ENCODE data around the gene C2CD2L. TPM values are rescaled to one million over a fixed set of nuclear protein-coding genes. Genes with fewer than 3 reads are reported as not detected.

C2CD2L gene
- total RNA-seq, 1 experiment from 2014 or later, result 5.6 TPM

DNA sequence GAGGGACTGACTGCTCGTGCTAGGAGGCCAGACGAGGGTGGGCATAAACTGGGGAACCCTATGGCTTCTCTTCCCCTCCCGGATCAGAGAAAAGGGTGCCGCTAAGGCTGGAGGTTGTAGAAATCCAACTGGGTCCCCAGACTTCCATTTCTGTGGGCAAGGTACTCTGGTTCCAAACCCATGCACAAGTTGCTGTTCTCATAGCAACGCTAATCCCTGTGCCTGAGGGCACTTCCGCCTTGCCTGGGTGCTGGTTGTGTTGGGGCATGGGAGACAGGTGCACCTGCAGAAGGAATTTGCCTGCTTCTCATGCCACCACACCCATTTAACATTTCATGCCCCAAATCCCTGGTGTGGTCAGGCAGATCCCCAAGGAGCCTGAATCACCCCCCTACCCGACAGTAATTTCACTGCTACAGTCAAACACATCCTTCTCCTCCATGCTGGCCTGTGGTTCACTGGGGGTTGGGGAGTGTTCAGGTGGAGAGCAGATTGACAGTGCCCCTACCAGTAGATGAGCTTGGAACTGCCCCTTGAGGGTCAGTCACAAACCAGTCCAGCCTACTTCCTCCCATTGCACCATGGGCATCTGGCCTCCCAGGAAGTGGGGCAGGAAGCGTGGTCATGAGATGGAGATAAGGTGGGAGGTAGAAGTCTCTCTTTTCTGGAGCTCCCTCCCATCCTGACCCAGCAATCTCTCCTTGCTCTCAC is 1.2 kb downstream of the C2CD2L start:
- Mint-ChIP-seq H3K9me3 (no peaks in the 10 kb centered on the region; a peak in 1 of 5 replicates), H3K27ac (no peak overlapping the region; a peak in 1 of 7 replicates)
- H2AFZ ChIP-seq (ENCODE audit: low read length), result no peak overlapping the region

More for the DNA sequence above, 1.2 kb downstream of the C2CD2L start:
- H3T11ph ChIP-seq (ENCODE audit: low read length), result no peak overlapping the region
- peak overlapping the region; percentile 75 to 84 for H3K4me3 Mint-ChIP-seq
- H3K14ac ChIP-seq (ENCODE audit: insufficient read depth, low read length), result no peak overlapping the region
- H2BK120ac ChIP-seq (ENCODE audit: low read depth, low read length, poor library complexity, severe bottlenecking), result no peak overlapping the region
- peaks cover 16% of the 10 kb centered on the region for H3K27me3 Mint-ChIP-seq (ENCODE audit: low read depth)
- no peaks in the 10 kb centered on the region for H4K20me1 ChIP-seq (ENCODE audit: control insufficient read depth, insufficient read depth, insufficient read length)
- H2BK5ac ChIP-seq (ENCODE audit: insufficient read length, low read length), result no peak overlapping the region
- peak overlapping the region; percentile 47 for H3K4me2 ChIP-seq (ENCODE audit: insufficient read depth, insufficient read length, low read length)
- H3K18ac ChIP-seq (ENCODE audit: insufficient read length, low read depth, low read length), result no peak overlapping the region
- H3K23me2 ChIP-seq (ENCODE audit: insufficient read length, low read depth, low read length, poor library complexity, severe bottlenecking), result peaks cover 10% of the 10 kb centered on the region
- no peak overlapping the region for H3K23ac ChIP-seq (ENCODE audit: insufficient read length, low read depth, low read length)
- no peak overlapping the region for H3K9ac ChIP-seq (ENCODE audit: extremely low read depth, insufficient read length, low read length)
- H2BK12ac ChIP-seq (ENCODE audit: insufficient read length, low read depth, low read length), result no peak overlapping the region
- no peak overlapping the region for H2BK20ac ChIP-seq (ENCODE audit: low read depth, low read length, poor library complexity, severe bottlenecking)
- H4K91ac ChIP-seq (ENCODE audit: insufficient read length, low read depth, low read length), result no peak overlapping the region
- peak; percentile 58 for DNase-seq
- H3K9me3 ChIP-seq (ENCODE audit: control insufficient read depth, low read depth, low read length), result no peaks in the 10 kb centered on the region
- no peak overlapping the region for H3K4ac ChIP-seq (ENCODE audit: low read depth, low read length)
- no peak overlapping the region for H2BK15ac ChIP-seq (ENCODE audit: low read depth, low read length)
- TF ChIP-seq, protein P1, sequence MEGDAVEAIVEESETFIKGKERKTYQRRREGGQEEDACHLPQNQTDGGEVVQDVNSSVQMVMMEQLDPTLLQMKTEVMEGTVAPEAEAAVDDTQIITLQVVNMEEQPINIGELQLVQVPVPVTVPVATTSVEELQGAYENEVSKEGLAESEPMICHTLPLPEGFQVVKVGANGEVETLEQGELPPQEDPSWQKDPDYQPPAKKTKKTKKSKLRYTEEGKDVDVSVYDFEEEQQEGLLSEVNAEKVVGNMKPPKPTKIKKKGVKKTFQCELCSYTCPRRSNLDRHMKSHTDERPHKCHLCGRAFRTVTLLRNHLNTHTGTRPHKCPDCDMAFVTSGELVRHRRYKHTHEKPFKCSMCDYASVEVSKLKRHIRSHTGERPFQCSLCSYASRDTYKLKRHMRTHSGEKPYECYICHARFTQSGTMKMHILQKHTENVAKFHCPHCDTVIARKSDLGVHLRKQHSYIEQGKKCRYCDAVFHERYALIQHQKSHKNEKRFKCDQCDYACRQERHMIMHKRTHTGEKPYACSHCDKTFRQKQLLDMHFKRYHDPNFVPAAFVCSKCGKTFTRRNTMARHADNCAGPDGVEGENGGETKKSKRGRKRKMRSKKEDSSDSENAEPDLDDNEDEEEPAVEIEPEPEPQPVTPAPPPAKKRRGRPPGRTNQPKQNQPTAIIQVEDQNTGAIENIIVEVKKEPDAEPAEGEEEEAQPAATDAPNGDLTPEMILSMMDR (conservative IDR thresholded peaks at IDR 0.05), result no peak
- H3K56ac ChIP-seq (ENCODE audit: insufficient read length, low read depth, low read length), result no peak overlapping the region
- WGBS (ENCODE audit: extremely low coverage, insufficient read length, low lambda C conversion rate), result no CpG with 5 or more reads among the region's 8 CpGs
- H3K27me3 ChIP-seq (ENCODE audit: insufficient read depth, low read length), result peaks cover 5% of the 10 kb centered on the region; the same call in 1 of the 2 replicates
- H3K79me2 ChIP-seq (ENCODE audit: insufficient read depth, low read length), result no peaks in the 10 kb centered on the region
- H3K79me1 ChIP-seq (ENCODE audit: insufficient read depth, low read depth, low read length, poor library complexity, severe bottlenecking), result no peaks in the 10 kb centered on the region
- H2AK5ac ChIP-seq (ENCODE audit: insufficient read length, low read length), result no peak overlapping the region
- H3K27ac ChIP-seq (ENCODE audit: insufficient read length, low read depth, low read length), result no peak overlapping the region
- H4K8ac ChIP-seq (replicated peaks; ENCODE audit: insufficient read length, low read depth, low read length), result no peak overlapping the region
- H3K4me1 ChIP-seq (ENCODE audit: insufficient read depth, low read length), result peaks cover 8% of the 10 kb centered on the region; the same call in 1 of the 2 replicates
- no peak overlapping the region for H4K5ac ChIP-seq (ENCODE audit: insufficient read length, low read depth, low read length)
- H3K36me3 Mint-ChIP-seq (ENCODE audit: insufficient read depth in 1 of 3, low read depth in 3 of 3), result no peaks in the 10 kb centered on the region; a peak in 1 of 7 replicates
- peaks cover 28% of the 10 kb centered on the region in 2 experiments for H3K4me1 Mint-ChIP-seq

Measured in H9 (cell line).